DOHH2 (cell line): ENCODE results near the gene RTF2.

Experiments
- H3F3A ChIP-seq: fragments of 200-600 bp; sonication (generic), shearing (Covaris generic); 2 replicates; pipeline ENCODE4 v1.6.0; 2016; ENCODE audit warnings: antibody characterized with exemption, mild to moderate bottlenecking; ENCODE audit not compliant: control insufficient read depth, insufficient read depth
- H3K27ac ChIP-seq: fragments of 200-600 bp; sonication (generic); 2 replicates; pipeline ENCODE4 v1.5.1; 2014; ENCODE audit warnings: low read depth, mild to moderate bottlenecking, low read length, moderate library complexity
- H3K27me3 ChIP-seq: fragments of 200-600 bp; sonication (generic); 2 replicates; pipeline ENCODE4 v1.6.1; 2014; ENCODE audit warnings: mild to moderate bottlenecking, low read length, mixed read lengths; ENCODE audit not compliant: control insufficient read depth
- H3K36me3 ChIP-seq: fragments of 200-600 bp; sonication (generic); 2 replicates; pipeline ENCODE4 v1.6.1; 2014; ENCODE audit warnings: mild to moderate bottlenecking, low read length, moderate library complexity, mixed read lengths; ENCODE audit not compliant: control insufficient read depth
- H3K4me1 ChIP-seq: fragments of 200-600 bp; sonication (generic); 2 replicates; pipeline ENCODE4 v1.6.1; 2014; ENCODE audit warnings: mild to moderate bottlenecking, low read length, mixed read lengths; ENCODE audit not compliant: control insufficient read depth
- H3K4me2 ChIP-seq: fragments of 200-600 bp; sonication (generic); 2 replicates; pipeline ENCODE4 v1.6.0; 2014; ENCODE audit warnings: mild to moderate bottlenecking, low read length, moderate library complexity
- H3K4me3 ChIP-seq: fragments of 200-600 bp; sonication (generic); 2 replicates; pipeline ENCODE4 v1.5.1; 2014; ENCODE audit warnings: mild to moderate bottlenecking, low read length, mixed read lengths
- H3K79me2 ChIP-seq: fragments of 200-600 bp; sonication (generic); 2 replicates; pipeline ENCODE4 v1.6.1; 2014; ENCODE audit warnings: mild to moderate bottlenecking, low read length, mixed read lengths; ENCODE audit not compliant: control insufficient read depth
- H3K9me2 ChIP-seq: fragments of 200-600 bp; sonication (generic); replicated peaks from 2 replicates; pipeline ENCODE4 v1.6.1; 2014; ENCODE audit warnings: mild to moderate bottlenecking, low read length, mixed read lengths; ENCODE audit not compliant: control insufficient read depth
- H3K9me3 ChIP-seq: fragments of 200-600 bp; sonication (generic); 2 replicates; pipeline ENCODE4 v1.6.1; 2014; ENCODE audit warnings: antibody characterized with exemption, low read length, mixed read lengths; ENCODE audit not compliant: control insufficient read depth, insufficient read depth
- H4K20me1 ChIP-seq: fragments of 200-600 bp; sonication (generic); 2 replicates; pipeline ENCODE4 v1.6.0; 2014; ENCODE audit warnings: low read depth, mild to moderate bottlenecking, antibody characterized with exemption, low read length, moderate library complexity; ENCODE audit not compliant: control insufficient read depth, insufficient read depth
- CTCF ChIP-seq: fragments of 200-600 bp; sonication (generic); IDR thresholded peaks from one replicate; pipeline ENCODE4 v1.5.1; 2014; ENCODE audit warnings: antibody characterized with exemption, mild to moderate bottlenecking, low read depth, low read length; ENCODE audit not compliant: poor library complexity, severe bottlenecking
- EZH2phosphoT487 ChIP-seq: fragments of 200-600 bp; sonication (generic); IDR thresholded peaks from 2 replicates; pipeline ENCODE4 v1.6.1; 2017; ENCODE audit warnings: borderline replicate concordance, mild to moderate bottlenecking, antibody characterized with exemption, low read length, moderate library complexity, mixed read lengths

Gene RTF2

GRCh38 chr20:56440346-56441007 is 27.9 kb upstream of the RTF2 start:
- H3K79me2 ChIP-seq = no peaks in the 10 kb centered on the region
- no peaks in the 10 kb centered on the region for H3K36me3 ChIP-seq
- no peaks in the 10 kb centered on the region for H4K20me1 ChIP-seq
- H3K27ac ChIP-seq = no peak overlapping the region
- H3F3A ChIP-seq = no peaks in the 10 kb centered on the region
- no peaks in the 10 kb centered on the region; the same call in 1 of the 2 replicates for H3K4me1 ChIP-seq
- no peak overlapping the region for H3K4me2 ChIP-seq
- H3K4me3 ChIP-seq = no peak overlapping the region
- no peaks in the 10 kb centered on the region for H3K9me2 ChIP-seq
- TF ChIP-seq EZH2phosphoT487 (no peak), CTCF (no peak)
- H3K9me3 ChIP-seq = no peaks in the 10 kb centered on the region
- H3K27me3 ChIP-seq = no peaks in the 10 kb centered on the region

- Histone ChIP-seq H3K36me3 (no peaks in the 10 kb centered on the region), H4K20me1 (no peaks in the 10 kb centered on the region), H3K79me2 (no peaks in the 10 kb centered on the region), H3K27ac (no peak overlapping the region), H3K27me3 (no peaks in the 10 kb centered on the region), H3K4me3 (no peak overlapping the region), H3K9me3 (no peaks in the 10 kb centered on the region), H3K4me2 (no peak overlapping the region), H3K9me2 (no peaks in the 10 kb centered on the region), H3K4me1 (no peaks in the 10 kb centered on the region; the same call in 1 of the 2 replicates), H3F3A (no peaks in the 10 kb centered on the region)
- TF ChIP-seq EZH2phosphoT487 (no peak), CTCF (no peak)
Measured at GRCh38 chr20:56442389-56443365, 25.8 kb upstream of the RTF2 start.

- Histone ChIP-seq H3K79me2 (no peaks in the 10 kb centered on the region), H3K4me2 (no peak overlapping the region), H3K27me3 (no peaks in the 10 kb centered on the region), H3K36me3 (no peaks in the 10 kb centered on the region), H3K9me2 (no peaks in the 10 kb centered on the region), H4K20me1 (no peaks in the 10 kb centered on the region), H3K9me3 (no peaks in the 10 kb centered on the region), H3K4me3 (no peak overlapping the region), H3K27ac (no peak overlapping the region), H3F3A (no peaks in the 10 kb centered on the region), H3K4me1 (no peaks in the 10 kb centered on the region; the same call in 1 of the 2 replicates)
- TF ChIP-seq CTCF (no peak), EZH2phosphoT487 (no peak)
Measured at GRCh38 chr20:56443654-56444540, 24.5 kb upstream of the RTF2 start.
